ENCODE results near the gene PTCD3.

The PTCD3 gene

DNA sequence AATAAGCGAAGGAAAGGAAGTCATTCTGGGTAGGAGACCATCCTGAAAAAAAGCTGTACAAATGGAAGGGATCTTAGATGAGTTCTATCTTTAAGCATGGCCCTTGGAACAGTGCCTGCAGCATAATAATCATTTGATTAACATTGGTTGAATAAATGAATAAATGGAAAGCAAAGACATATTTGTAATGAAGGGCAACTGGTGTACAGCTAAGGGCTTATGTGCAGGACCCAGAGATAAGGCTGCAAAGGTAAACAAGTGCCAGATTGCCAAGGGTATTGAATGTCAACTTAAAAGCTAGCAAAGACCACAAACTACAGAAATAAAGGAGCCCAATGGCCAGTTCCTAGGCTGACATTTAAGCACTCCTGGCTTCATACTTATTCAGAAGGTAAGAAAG is 69.8 kb downstream of the PTCD3 start:
- no peaks in the 10 kb centered on the region for H3K27me3 ChIP-seq (ENCODE audit: low read length)
- no peaks in the 10 kb centered on the region for H3K9me2 ChIP-seq (replicated peaks; ENCODE audit: insufficient read depth, low read length)
- no peak overlapping the region for H3K4me3 ChIP-seq (ENCODE audit: insufficient read depth, low read length, poor library complexity, severe bottlenecking)
- TF ChIP-seq, protein P1, sequence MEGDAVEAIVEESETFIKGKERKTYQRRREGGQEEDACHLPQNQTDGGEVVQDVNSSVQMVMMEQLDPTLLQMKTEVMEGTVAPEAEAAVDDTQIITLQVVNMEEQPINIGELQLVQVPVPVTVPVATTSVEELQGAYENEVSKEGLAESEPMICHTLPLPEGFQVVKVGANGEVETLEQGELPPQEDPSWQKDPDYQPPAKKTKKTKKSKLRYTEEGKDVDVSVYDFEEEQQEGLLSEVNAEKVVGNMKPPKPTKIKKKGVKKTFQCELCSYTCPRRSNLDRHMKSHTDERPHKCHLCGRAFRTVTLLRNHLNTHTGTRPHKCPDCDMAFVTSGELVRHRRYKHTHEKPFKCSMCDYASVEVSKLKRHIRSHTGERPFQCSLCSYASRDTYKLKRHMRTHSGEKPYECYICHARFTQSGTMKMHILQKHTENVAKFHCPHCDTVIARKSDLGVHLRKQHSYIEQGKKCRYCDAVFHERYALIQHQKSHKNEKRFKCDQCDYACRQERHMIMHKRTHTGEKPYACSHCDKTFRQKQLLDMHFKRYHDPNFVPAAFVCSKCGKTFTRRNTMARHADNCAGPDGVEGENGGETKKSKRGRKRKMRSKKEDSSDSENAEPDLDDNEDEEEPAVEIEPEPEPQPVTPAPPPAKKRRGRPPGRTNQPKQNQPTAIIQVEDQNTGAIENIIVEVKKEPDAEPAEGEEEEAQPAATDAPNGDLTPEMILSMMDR (IDR thresholded peaks at IDR 0.05; ENCODE audit: insufficient read depth, low read length, poor library complexity, severe bottlenecking): no peak
- TF ChIP-seq EZH2phosphoT487 (conservative IDR thresholded peaks at IDR 0.05; ENCODE audit: low read length): no peak
- peaks cover 4% of the 10 kb centered on the region; the same call in 1 of the 2 replicates for H3F3A ChIP-seq (ENCODE audit: insufficient read depth)
- no peak overlapping the region for H3K9ac ChIP-seq (ENCODE audit: low read length)
- peaks cover 12% of the 10 kb centered on the region for H3K36me3 ChIP-seq (ENCODE audit: low read length)
- no peak overlapping the region for H3K27ac ChIP-seq (ENCODE audit: low read depth, low read length)
- no peak overlapping the region for H2AFZ ChIP-seq (ENCODE audit: low read depth, low read length, severe bottlenecking)
- no peak overlapping the region for H3K4me2 ChIP-seq (ENCODE audit: low read depth, low read length, poor library complexity, severe bottlenecking)
- no peaks in the 10 kb centered on the region for H3K9me3 ChIP-seq (ENCODE audit: insufficient read depth, low read length)
- H3K79me2 ChIP-seq (ENCODE audit: insufficient read depth, low read length): peaks cover 22% of the 10 kb centered on the region
- no peaks in the 10 kb centered on the region; the same call in 1 of the 2 replicates for H4K20me1 ChIP-seq (ENCODE audit: low read depth, low read length)

DNA sequence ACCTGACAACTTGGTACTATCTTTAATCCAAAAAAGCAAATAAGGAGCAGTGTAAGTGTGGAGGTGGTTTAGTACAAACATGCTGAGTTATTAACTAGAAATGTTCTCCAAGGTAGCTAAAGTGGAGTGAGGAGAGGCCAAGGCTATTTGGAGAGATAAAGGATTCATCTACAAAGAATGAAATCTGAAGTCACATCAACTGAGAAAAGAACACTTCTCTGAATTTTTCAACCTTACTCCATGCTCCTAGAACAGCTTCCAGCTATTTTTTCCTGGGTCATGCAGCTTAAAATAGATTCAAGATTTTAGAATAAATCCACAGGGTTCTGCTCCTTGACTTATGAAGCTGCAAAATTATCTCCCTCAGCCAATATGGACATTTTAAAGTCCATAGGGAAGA is 70.6 kb downstream of the PTCD3 start:
- peaks cover 30% of the 10 kb centered on the region for H3K79me2 ChIP-seq (ENCODE audit: insufficient read depth, low read length)
- H3K9me2 ChIP-seq (replicated peaks; ENCODE audit: insufficient read depth, low read length): no peaks in the 10 kb centered on the region
- no peak overlapping the region for H3K4me2 ChIP-seq (ENCODE audit: low read depth, low read length, poor library complexity, severe bottlenecking)
- H3K27ac ChIP-seq (ENCODE audit: low read depth, low read length): no peak overlapping the region
- H3K27me3 ChIP-seq (ENCODE audit: low read length): no peaks in the 10 kb centered on the region
- no peak overlapping the region for H2AFZ ChIP-seq (ENCODE audit: low read depth, low read length, severe bottlenecking)
- no peak for TF ChIP-seq EZH2phosphoT487 (conservative IDR thresholded peaks at IDR 0.05; ENCODE audit: low read length)
- TF ChIP-seq, protein P1 (IDR thresholded peaks at IDR 0.05; ENCODE audit: insufficient read depth, low read length, poor library complexity, severe bottlenecking): no peak
- peaks cover 14% of the 10 kb centered on the region for H3K36me3 ChIP-seq (ENCODE audit: low read length)
- H3K9ac ChIP-seq (ENCODE audit: low read length): no peak overlapping the region
- no peaks in the 10 kb centered on the region; the same call in 1 of the 2 replicates for H4K20me1 ChIP-seq (ENCODE audit: low read depth, low read length)
- no peak overlapping the region for H3K4me3 ChIP-seq (ENCODE audit: insufficient read depth, low read length, poor library complexity, severe bottlenecking)
- H3F3A ChIP-seq (ENCODE audit: insufficient read depth): peaks cover 4% of the 10 kb centered on the region; the same call in 1 of the 2 replicates
- H3K9me3 ChIP-seq (ENCODE audit: insufficient read depth, low read length): no peaks in the 10 kb centered on the region

DNA sequence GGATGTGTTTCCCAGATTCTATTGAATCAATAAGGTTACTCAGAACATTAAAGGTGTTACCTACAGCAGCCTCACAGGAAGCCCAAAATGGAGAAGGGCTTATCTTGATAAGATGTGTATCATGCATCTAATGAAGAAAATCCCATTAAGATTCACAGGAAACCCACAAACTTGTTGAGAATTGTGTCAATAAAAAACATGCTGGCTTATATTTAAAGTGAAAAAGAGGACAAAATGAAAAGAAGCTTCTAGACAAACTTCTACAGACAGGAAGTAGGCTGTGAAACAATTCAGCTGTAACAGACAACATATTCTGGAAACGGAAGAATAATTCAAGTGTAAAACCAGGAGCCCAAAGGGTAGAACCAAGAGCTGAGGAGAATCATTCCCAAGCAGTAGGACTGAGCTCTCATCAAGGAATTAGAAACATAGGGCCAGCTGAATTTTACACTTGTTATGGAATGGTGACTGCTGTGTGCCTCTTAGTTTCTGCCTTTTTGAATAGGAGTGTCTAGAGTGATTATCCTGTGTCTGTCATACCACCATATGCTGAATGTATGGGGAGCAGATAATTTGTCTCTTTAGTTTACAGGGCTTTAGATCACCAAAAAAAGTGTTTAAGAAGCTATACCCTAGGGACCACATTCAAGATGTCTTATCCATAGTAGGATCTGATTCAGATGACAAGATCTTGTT is 79.6 kb downstream of the PTCD3 start:
- H3K36me3 ChIP-seq (ENCODE audit: low read length): peaks cover 4% of the 10 kb centered on the region; the same call in 1 of the 2 replicates
- peak overlapping the region; percentile 57 for H3K27ac ChIP-seq (ENCODE audit: low read depth, low read length)
- peaks cover 5% of the 10 kb centered on the region; the same call in 1 of the 2 replicates for H3F3A ChIP-seq (ENCODE audit: insufficient read depth)
- H3K9ac ChIP-seq (ENCODE audit: low read length): peak overlapping the region; percentile 14
- TF ChIP-seq, protein P1 (IDR thresholded peaks at IDR 0.05; ENCODE audit: insufficient read depth, low read length, poor library complexity, severe bottlenecking): no peak
- no peak for TF ChIP-seq EZH2phosphoT487 (conservative IDR thresholded peaks at IDR 0.05; ENCODE audit: low read length)
- H2AFZ ChIP-seq (ENCODE audit: low read depth, low read length, severe bottlenecking): no peak overlapping the region
- peak overlapping the region; percentile 49 for H3K4me2 ChIP-seq (ENCODE audit: low read depth, low read length, poor library complexity, severe bottlenecking)
- no peaks in the 10 kb centered on the region for H3K9me3 ChIP-seq (ENCODE audit: insufficient read depth, low read length)
- peaks cover 8% of the 10 kb centered on the region for H4K20me1 ChIP-seq (ENCODE audit: low read depth, low read length)
- no peak overlapping the region for H3K4me3 ChIP-seq (ENCODE audit: insufficient read depth, low read length, poor library complexity, severe bottlenecking)
- peaks cover 100% of the 10 kb centered on the region for H3K79me2 ChIP-seq (ENCODE audit: insufficient read depth, low read length)
- no peaks in the 10 kb centered on the region for H3K27me3 ChIP-seq (ENCODE audit: low read length)
- H3K9me2 ChIP-seq (replicated peaks; ENCODE audit: insufficient read depth, low read length): no peaks in the 10 kb centered on the region

Measured in SU-DHL-6 (cell line).